NCI-H2227 (cell line): Measurements from ENCODE around the gene DUS1L.

Source experiments
- DNase-seq: peaks from one replicate; lab custom pipeline; 2025; ENCODE audit not compliant: unreplicated experiment; lab: John Stamatoyannopoulos, UW

Gene DUS1L

DNA sequence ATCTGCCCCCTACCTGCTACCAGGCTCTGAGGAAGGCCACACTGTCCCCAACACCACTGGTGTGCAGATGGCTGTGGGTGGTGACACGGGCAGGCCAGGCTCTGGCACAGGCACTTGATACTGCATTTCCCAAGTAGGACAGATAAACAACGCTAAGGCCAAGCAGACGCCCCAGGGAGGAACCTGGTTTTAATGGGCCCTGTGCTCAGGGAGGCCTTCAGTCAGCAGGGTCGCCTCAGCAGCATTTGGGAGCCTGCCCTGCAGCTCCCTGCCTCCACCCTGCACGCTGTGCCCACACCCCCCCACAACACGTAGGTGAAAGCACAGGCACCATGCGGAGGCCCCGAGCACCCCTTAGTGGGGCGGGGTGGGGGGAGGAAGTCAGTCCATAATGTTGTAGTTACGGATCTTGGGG lies 35.7 kb upstream of the DUS1L start:
- DNase-seq: no peak

DNA sequence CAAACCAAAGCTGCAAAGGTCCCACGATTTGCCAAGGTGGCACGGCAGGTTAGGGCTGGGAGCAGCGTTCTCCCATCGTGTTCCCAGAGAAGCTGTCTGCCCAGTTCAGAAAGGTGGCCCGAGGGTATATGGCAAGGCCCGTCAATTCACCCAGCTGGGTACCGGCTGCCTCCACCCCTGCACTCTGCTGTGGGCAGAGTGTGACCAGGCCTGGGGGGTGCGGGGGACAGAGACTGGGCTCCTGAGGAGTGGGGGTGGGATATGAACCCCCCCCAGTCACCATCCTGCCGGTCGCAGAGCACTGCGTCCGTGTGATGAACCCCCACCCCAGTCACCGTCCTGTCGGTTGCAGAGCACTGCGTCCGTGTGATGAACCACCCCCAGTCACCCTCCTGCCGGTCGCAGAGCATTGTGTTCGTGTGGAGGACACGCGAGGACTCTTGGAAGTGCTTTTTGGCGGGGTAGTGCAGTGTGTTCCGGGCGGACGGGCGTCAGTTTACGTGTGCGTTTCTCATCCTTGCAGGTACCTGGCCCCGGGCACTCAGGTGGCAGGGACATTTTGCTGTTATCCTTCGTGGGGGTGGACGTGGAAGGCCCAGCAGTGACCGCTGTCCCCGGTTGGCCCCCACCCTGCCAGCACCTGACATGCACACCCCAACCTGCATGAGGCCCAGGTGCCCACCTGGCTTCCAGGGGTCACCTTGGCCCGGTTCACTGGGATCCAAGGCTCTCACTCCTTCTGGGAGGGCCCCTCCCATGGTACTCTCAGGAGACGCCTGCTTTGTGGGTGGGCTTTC lies 35.1 kb upstream of the DUS1L start:
- no peak for DNase-seq

DNA sequence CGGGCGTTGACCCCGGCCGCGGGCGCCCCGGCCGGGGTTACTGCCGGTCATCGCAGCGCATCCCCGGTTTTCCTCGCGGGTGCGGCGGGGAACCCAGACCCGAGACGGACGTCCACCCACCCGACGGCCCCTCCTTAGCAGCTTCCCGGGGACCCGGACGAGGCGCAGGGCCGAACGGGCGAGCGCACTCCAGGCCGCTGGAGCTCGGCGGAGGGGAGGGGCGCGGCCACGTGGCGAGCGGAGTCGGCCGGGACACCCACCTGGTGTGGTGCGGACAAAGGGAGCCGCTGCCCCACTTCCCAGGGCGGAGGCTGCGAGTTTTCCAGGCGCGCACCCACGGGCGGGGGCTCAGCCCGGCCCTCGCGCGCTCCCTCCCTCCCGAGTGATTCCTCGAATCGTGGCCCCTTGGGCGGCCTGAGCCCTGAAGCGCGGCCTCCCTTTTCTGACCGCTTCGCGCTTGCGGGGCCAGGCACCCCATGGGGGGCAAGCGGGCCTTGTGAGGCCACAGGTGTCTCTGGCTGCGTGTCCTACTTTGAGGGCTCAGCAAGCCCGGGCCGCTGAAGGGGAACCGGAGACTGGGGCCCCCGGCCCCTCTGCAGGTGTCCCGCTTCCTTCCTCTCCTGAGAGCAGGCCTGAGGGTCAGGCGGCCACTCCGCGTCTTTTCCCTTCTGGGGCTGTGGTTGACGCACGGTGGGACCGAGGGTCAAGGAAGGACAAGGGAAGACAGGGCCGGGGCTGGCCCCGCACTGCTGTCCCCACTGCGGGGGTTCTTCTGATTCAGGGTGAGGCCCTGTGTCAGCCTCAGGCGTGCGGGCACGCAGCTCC lies 33.5 kb upstream of the DUS1L start:
- peak; percentile 57 for DNase-seq

DNA sequence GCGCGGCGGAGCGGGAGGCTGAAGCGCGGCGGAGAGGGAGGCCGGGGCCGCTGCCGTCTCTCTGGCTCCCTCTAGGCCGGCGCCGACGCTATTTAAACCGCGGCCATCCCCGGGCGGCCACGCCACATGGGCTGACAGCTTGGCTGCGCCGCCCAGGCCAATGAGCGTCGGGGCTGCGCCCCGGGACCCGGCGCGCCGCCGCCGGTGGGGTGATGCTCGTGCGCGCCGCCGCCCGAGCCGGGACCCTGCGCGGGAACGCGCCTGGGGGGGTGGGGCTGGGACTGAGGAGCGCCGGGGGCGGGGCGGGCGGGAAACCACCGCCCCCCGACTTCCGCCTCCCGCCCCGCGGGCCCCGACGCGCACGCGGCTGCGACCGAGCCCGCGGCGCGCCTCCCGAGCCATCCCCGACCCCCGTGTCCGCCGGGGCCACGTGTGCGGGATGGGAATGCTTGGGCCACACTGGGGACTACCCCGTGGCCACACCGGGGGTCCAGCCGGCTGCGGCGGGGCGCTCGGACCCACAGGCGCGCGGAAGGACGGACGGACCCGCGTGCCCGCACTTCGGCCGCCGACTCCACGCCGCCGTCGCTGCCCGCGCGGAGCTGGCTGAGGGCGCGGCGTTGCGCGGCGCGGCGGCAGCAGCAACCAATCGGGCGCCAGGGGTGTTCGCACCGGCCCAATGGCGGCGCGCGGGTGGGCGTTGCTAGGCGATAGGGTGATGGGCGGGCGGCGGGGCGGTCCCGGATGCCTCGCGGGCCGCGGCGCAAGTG lies 32.8 kb upstream of the DUS1L start, which contains the start of gene FASN:
TSS of gene FASN (minus strand) at position 68 of the 770 bp plus-strand sequence. CDS start 1,791 bp downstream, outside the sequence.
- DNase-seq: peak; percentile 98

DNA sequence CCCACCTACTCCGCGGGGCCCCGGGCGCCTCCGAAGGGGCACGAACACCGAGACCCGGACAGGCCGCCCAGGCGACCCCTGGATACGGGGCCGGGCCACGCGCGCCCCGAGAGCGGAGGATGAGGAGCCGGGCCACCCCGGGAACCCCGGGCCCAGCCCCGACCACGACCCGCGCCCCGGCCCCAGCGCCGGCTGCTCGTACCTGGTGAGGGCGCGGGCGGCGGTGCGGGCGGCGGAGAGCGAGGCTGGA lies 32.2 kb upstream of the DUS1L start:
- no peak for DNase-seq

DNA sequence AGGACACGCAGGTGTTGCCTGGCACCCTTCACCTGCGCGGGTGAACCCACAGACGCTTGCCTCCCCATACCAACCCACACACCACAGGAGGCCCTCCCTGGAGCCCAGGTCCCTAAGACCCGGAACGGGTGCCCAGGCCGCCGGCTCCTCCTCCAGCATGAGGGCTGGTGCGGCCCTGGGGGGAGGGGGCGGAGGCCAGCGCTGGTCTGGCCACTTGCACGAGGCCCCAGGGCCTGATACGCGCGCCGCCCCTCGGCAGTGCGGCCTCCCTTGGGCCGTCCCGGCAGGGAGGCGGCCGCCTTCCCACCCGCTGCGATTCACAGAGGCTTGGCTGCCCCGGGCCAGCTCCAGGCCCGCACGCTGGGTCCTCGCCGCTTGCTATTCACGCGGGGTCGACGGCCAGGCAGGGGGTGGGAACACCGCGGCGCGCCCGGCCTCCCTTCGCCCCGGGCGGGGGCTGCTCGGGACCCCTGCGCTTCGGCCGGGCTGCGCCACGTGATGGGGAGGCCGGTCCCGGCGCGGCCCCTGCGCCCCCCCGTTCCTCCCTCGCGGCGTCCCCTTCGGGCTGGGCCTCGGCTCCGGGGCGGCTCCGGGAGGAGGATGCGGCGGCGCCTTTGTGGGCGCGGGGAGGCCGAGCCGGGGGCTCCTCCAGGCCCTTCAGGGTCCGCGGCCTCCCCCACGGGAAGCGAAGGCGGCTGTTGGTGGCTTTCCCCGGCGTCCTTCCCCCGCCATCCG lies 31.7 kb upstream of the DUS1L start:
- peak; percentile 66 for DNase-seq

DNA sequence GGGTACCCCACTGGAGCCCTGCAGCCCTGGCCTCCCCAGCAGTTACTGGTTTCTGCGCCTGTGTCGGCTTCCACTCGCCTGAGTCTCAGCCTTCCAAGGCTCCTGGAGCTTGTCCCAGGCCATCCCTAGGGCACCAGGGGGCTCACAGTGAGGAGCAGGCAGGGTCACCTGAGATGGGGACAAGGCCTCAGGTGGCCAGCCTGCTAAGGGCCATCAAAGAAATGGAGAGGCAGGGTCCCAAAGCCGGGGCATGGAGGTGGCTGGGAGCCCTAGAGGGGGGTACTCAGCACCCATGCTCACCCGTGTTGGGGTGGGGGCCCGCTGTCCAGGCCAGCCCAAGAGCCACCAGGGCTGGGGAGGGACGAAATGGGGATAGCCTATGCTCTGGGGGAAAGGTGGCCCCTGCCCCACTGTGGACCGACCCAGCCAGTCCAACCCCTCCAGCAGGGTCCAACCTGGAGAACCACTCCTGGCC lies 31.1 kb upstream of the DUS1L start:
- DNase-seq: no peak

DNA sequence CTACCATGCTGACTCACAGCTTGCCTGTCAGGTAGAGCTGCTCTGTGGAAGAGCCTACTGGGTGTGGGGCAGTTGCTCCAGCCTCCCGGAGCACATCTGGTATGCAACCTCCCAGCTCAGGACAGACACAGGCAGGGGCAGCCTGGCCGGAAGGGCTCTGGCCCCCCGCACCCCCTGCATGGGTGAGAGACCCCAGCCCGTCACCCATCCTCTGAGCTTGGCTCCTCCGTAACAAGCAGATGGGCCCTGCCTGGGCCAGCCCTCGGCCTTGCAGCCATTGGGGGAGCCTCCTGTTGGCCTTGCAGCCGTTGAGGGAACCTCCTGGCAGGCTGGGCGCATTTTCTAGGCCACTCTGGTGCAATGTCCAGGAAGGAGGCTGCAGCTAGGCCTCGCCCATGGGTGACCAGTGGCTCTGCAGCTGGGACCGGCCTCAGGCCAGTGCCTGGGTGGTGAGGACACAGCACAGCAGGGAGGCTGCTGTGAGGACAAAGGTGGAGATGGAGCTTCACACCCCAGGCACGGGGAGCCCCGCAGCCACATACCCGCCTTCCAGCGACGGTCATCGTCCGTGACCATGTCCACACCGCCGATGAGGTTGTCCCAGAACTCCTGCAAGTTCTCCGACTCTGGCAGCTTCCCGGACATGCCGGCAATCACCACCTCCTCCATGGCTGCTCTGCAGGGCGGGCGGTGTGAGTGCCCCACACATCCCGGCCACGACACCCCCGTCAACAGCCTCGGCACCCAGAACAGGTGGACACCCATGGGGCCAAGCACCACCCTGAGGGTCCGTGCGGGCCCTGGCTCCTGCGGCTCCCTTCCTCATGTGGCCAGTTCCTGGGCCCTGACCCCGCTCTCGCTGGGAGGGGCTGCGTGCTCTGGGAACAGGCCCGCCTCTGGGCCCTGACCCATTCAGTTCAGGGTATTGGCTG lies 30.4 kb upstream of the DUS1L start:
- no peak for DNase-seq

DNA sequence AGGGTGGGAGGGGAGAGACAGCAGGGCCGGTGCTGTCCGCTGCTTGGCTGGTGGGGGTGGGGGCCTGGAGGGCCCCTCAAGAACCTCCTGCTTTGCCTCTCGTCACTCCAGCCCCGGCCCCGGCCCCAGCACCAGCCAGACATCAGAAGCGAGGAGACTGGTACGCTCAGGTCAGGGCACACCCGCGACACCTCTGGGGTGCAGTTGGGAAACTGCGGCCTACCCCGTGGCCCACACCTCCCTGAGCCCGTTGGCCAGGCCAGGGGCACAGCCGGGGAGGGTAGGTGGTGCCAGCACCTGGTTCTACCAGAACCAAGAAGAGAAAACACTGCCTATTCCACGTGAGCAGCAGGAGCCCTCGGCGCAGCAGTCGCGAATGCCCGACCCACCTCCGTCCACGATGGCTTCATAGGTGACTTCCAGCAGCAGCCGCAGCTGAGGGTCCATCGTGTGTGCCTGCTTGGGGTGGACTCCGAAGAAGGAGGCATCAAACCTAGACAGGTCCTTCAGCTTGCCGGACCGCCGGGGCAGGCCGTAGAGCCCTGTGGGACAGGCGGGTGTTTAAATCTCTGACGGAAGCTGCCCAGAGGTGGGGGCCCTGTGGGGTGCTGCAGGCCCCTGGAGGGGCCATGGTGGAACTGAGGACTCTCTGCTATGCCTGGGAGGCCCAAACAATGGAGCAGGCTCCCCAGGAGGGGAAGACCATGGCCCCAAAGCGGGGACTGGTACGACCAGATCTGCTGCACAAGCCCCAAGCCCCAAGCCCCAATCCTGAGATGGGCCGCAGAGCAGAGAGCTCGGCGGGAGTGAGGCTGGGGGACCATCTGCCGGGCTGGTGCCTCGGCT lies 29.6 kb upstream of the DUS1L start:
- DNase-seq: no peak

DNA sequence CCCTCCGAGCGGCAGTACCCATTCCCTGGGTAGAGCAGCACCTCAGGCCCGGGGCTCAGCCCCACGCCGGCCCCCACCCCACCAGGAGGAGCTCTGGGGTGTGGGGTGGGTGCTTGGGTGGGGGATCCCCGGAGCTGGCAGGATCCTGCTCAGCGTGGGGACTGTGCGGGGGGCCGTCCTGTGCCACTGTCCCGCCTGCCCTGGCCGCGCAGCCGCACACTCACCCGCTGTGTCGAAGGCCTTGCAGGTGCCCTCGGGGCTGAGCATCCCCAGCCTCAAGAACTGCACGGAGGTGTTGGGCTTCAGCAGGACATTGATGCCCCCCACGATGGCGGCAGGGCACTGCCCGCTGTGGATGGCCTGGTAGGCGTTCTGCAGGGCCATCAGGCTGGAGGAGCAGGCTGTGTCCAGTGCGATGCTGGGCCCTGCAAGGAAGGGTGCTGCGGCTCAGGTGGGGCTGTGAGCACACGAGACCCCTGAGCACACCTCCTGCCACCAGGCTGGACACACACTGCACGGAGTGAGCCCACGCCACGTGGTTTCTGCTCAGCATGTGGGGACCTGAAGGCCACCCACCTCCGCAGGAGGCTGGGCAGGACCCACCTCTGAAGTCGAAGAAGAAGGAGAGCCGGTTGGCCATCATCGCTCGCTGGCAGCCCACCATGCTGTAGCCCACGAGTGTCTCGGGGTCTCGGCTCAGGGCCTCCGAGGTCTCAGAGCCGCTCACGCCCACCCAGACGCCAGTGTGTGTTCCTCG lies 27.6 kb upstream of the DUS1L start:
- DNase-seq: no peak

DNA sequence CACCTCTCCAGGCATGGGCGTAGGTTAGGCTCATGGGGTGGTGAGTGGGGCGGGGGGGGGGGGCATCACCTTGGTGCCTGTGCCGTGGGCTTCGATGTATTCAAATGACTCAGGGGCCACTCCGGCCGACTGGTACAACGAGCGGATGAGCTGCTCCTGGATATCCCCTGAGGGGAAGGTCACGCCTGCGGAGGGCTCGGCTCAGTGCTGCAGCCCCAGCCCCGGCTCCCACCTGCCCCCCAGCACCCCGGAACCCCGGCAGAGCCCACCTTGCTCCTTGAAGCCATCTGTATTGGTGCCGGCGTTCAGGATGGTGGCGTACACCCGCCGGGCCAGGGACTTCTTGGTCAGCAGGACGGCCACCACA lies 27.0 kb upstream of the DUS1L start:
- no peak for DNase-seq

DNA sequence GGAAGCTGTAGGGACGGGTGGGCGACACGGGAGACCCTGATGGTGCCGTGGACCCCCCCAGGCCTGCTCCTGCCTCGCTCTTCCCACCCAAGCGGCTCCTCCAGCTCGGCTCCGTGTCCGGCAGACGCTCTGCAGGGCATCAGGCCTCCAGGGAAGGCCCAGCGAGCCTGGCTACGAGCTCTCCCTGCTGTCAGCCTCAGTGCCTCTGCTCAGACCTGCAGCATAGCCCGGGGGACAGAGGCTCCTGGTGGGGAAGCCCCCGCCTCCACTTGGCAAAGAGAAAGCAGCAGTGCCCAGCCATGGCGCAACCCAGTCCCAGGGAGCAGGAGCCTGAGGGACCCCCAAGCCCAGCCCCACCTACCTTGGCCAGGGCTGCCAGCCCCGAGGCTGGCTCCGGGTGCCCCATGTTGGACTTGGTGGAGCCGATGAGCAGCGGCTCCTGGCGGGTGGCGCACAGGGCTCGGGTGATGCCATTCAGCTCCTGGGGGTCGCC lies 26.5 kb upstream of the DUS1L start:
- no peak for DNase-seq

DNA sequence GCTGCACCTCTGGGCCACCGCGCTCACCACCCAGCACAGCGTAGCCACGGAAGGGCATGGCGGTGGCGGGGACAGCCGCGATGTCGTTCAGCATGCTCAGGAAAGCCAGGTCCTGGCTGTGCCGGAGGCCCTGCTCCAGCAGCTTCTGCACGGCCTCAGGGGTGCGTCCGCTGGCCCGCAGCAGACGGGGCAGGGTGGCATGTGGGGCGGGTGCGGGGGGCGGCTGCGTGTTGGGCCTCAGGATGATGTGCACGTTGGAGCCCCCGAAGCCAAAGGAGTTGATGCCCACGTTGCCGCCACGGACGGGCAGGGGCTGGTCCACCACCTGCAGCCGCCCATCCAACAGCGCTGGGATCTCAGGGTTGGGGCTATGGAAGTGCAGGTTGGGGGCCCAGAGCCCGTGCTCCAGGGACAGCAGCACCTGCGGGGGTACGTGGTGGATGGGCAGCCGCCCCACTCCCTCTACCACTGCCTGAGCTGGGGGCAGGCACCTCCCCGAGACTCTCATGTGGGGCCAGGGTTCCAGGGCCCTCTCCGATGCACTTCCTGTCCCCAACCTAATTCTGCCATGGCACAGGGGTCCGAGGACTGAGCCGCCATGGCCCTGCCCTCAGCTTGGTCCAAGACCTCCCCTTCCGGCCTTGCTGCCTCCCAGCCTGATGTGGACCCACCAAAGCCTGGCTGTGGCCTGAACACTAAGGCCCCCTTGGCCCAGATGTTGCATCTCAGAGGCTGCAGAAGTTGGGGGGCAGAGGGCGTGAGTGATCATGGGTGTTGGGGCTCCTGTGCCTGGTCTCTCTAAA lies 25.9 kb upstream of the DUS1L start:
- no peak for DNase-seq

DNA sequence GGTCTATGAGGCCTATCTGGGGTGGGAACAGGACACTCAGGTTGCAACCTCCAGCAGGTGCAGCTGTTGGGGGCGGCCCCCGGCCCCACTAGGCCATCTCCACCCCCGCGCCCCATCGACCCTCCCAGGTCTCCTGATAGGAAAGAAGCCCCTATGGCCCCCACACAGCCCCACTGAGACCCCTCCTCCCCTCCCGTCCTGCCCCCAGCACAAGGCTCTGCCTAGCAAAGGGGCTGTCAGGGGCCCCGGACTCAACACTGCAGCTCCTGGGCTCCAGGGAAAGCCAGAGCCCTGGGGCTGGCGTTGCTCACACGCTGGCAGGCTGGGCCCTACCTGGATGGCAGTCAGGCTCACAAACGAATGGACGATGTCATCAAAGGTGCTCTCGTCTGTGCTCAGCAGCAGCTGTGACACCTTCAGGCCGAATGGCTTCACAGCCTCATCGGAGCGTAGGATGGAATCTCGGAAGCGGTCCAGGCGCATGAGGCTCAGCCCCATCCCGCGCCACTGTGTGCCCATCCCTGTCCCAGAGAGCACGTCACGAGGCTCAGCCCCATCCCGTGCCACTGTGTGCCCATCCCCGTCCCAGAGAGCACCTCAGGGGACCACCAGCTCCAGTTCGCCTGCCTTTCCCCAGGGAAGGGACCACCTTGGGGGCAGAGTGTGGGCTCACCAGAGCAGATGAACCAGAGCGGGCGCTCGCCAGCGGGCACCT lies 25.1 kb upstream of the DUS1L start:
- DNase-seq: no peak

DNA sequence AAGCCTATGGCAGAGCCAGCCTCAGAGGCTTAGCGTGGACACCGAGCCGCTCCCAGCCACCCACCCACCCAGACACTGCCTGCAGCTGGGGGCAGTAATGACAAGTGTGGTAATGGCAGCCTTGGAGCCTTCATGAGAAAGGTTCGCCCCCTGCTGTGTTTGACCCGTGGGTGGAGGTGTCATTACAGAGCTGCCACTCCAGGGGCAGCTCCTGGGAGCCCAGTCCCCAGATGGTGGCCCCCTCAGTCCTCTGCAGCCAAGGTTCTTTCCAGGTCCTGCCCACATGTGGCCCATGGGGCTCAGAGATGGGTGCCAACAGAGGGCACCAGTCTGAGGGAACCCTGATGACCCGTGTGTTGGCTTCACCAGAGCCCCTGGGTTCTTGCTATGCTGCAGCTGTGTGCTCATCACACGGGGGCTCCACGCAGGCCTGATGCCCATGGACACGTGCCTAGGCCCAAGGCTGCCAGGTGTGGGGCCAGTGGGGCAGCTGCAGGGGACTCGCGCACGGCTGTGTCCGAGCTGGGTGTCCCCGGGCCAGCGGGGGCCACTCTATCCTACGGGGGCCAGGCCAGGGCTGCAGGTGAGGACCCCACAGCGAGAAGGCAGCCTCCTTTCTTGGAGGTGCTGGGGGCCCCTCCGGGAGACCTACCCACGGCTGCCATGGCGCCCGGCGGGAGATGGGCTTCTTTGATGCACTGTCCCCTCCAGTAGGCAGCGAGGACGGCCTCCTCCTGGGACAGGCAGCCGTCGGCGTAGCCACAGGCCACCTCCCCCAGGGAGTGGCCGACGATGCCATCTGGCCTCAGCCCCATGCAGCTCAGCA lies 24.3 kb upstream of the DUS1L start:
- DNase-seq: no peak
